ENCODE data around the gene NCK2.

Gene NCK2

DNA sequence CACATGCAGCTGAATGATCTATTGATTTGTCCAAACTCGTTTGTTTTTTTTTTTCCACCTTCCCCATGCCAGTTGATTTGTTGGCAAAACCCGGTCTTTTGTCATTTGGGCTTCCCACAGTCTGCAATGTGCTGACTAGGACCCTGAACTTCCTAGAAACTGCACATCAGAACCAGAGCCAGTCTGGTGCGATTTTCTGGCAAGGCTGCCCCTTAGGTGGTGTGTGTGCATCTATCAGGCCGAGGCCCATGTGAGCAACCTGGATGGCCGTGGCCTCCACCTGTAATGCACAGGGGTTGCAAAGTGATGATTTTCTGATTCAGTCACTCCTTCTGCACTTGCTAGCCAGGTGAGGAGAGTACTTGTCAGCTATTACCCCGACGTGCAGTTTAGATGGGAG lies 47.8 kb downstream of the NCK2 start:
- H3K4me1 Mint-ChIP-seq (ENCODE audit: low read depth): peaks cover 61% of the 10 kb centered on the region

GRCh38 chr2:105793196-105793975 lies 48.7 kb downstream of the NCK2 start:
- intact Hi-C loops (cut with micrococcal nuclease): no loop called here
- H3K4me3 Mint-ChIP-seq: no peak overlapping the region

More for the DNA sequence above, 47.8 kb downstream of the NCK2 start:
- intact Hi-C loops (cut with micrococcal nuclease): no loop called here
- Mint-ChIP-seq H3K36me3 (ENCODE audit: low read depth) (no peaks in the 10 kb centered on the region), H3K27ac (no peak overlapping the region), H3K9me3 (no peaks in the 10 kb centered on the region), H3K27me3 (no peaks in the 10 kb centered on the region), H3K4me3 (no peak overlapping the region)

GRCh38 chr2:105794926-105795574 lies 50.3 kb downstream of the NCK2 start:
- Mint-ChIP-seq H3K27me3 (no peaks in the 10 kb centered on the region), H3K4me3 (no peak overlapping the region), H3K27ac (no peak overlapping the region), H3K36me3 (ENCODE audit: low read depth) (no peaks in the 10 kb centered on the region), H3K9me3 (no peaks in the 10 kb centered on the region), H3K4me1 (ENCODE audit: low read depth) (peaks cover 62% of the 10 kb centered on the region)
- intact Hi-C loops (cut with micrococcal nuclease): no loop called here

More at GRCh38 chr2:105793196-105793975, 48.7 kb downstream of the NCK2 start:
- Mint-ChIP-seq H3K36me3 (ENCODE audit: low read depth) (no peaks in the 10 kb centered on the region), H3K4me1 (ENCODE audit: low read depth) (peaks cover 61% of the 10 kb centered on the region), H3K27ac (no peak overlapping the region), H3K9me3 (no peaks in the 10 kb centered on the region), H3K27me3 (no peaks in the 10 kb centered on the region)

- Mint-ChIP-seq H3K4me3 (no peak overlapping the region), H3K9me3 (no peaks in the 10 kb centered on the region), H3K27ac (peak overlapping the region; percentile 28), H3K27me3 (no peaks in the 10 kb centered on the region), H3K36me3 (ENCODE audit: low read depth) (no peaks in the 10 kb centered on the region), H3K4me1 (ENCODE audit: low read depth) (peaks cover 62% of the 10 kb centered on the region)
- intact Hi-C loops (cut with micrococcal nuclease): no loop called here
Observed at GRCh38 chr2:105795575-105795934, 50.8 kb downstream of the NCK2 start.

GRCh38 chr2:105796131-105796638 lies 51.5 kb downstream of the NCK2 start:
- Mint-ChIP-seq H3K4me3 (no peak overlapping the region), H3K27me3 (no peaks in the 10 kb centered on the region), H3K9me3 (no peaks in the 10 kb centered on the region), H3K4me1 (ENCODE audit: low read depth) (peaks cover 62% of the 10 kb centered on the region), H3K27ac (peak overlapping the region; percentile 28), H3K36me3 (ENCODE audit: low read depth) (no peaks in the 10 kb centered on the region)
- intact Hi-C loops (cut with micrococcal nuclease): no loop called here

DNA sequence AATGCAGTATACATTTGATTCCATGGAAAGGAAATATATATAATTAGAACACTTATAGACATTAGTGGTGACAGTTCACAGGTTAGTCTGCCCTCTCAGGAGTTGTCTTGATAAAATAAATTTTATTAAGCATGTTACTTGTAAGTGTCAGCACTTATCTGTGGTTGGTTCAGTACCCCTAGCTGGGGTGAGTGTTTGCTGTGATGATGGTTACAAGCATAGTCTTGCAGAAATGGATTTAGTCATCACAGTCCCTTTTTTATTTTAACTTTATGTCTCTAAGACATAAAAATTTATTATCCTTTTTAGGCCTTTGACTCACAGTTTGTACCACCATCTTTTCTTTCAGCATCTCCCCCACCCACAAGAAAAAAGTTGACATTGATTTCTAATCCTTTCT lies 52.1 kb downstream of the NCK2 start:
- H3K9me3 Mint-ChIP-seq: no peaks in the 10 kb centered on the region
- H3K36me3 Mint-ChIP-seq (ENCODE audit: low read depth): peaks cover 2% of the 10 kb centered on the region
- H3K4me1 Mint-ChIP-seq (ENCODE audit: low read depth): peaks cover 65% of the 10 kb centered on the region
- H3K27ac Mint-ChIP-seq: no peak overlapping the region
- intact Hi-C loops (cut with micrococcal nuclease): no loop called here
- no peak overlapping the region for H3K4me3 Mint-ChIP-seq
- H3K27me3 Mint-ChIP-seq: no peaks in the 10 kb centered on the region

DNA sequence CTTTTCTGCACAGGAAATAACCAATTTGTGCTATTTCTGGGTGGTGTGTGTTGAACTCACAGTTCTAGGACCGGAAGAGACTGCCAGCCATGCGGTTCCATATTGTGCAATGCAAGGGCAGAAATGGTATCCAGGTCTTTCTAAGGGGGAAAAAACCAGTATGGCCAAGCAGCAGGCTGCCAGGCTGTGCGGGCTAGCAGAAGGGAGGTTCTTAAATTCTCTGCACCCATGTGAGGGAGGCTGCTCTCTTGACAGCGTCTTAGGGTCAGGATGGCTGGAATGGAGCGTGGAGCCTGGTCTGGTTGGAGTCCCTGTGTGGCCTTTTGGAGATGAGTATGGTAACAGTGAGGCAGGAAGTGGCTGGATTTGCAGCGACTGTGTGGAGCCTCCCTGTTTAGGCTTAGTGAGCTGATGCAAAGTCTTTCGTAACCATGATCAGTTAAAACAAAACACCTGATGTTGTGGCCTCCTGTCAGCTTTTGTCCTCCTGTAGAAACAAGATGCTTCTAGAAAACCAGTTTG lies 52.6 kb downstream of the NCK2 start:
- Mint-ChIP-seq H3K9me3 (no peaks in the 10 kb centered on the region), H3K36me3 (ENCODE audit: low read depth) (peaks cover 7% of the 10 kb centered on the region), H3K27me3 (no peaks in the 10 kb centered on the region), H3K4me3 (no peak overlapping the region), H3K4me1 (ENCODE audit: low read depth) (peaks cover 69% of the 10 kb centered on the region), H3K27ac (no peak overlapping the region)
- intact Hi-C loops (cut with micrococcal nuclease): no loop called here

GRCh38 chr2:105798595-105798994 lies 53.9 kb downstream of the NCK2 start:
- H3K36me3 Mint-ChIP-seq (ENCODE audit: low read depth): peaks cover 8% of the 10 kb centered on the region

DNA sequence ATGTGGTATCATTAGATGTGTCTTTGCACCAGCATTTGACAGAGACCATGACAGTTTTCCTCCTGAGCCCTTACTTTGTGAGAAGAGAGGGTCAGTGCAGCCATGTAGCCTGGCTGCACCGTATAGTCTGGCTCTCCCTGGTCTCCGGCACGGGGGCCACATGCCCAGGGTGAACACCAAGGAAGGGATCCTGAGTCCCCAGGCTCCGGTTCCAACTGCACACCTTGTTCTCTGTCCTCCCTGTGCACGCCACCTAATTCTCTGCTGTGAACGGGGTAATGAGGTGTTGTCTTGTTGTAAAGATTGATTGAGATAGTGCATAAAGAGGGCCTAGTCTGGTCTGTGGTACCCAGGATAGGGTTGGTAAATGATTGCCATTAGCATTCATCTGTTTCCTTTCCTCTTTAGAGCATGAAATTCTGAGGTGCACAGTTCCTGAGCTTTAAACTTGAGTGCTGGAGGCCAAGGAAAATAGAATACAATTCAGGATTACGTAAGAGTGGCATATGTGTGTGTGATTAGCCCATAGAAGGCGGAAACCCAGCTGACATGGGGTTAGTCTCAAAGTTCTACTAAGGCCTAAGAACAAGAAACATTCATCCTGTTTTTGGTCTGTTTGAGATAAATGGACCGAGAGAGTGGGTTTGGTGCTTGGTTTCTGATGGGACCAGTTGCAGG lies 55.5 kb downstream of the NCK2 start:
- Mint-ChIP-seq H3K36me3 (ENCODE audit: low read depth) (peaks cover 8% of the 10 kb centered on the region), H3K27me3 (no peaks in the 10 kb centered on the region)

More at GRCh38 chr2:105798595-105798994, 53.9 kb downstream of the NCK2 start:
- intact Hi-C loops (cut with micrococcal nuclease): no loop called here
- H3K4me1 Mint-ChIP-seq (ENCODE audit: low read depth): peaks cover 72% of the 10 kb centered on the region
- H3K27me3 Mint-ChIP-seq: no peaks in the 10 kb centered on the region
- no peaks in the 10 kb centered on the region for H3K9me3 Mint-ChIP-seq
- no peak overlapping the region for H3K4me3 Mint-ChIP-seq
- no peak overlapping the region for H3K27ac Mint-ChIP-seq

GRCh38 chr2:105800953-105801635 lies 56.4 kb downstream of the NCK2 start:
- H3K27me3 Mint-ChIP-seq: no peaks in the 10 kb centered on the region
- peaks cover 70% of the 10 kb centered on the region for H3K4me1 Mint-ChIP-seq (ENCODE audit: low read depth)
- no peaks in the 10 kb centered on the region for H3K9me3 Mint-ChIP-seq
- H3K4me3 Mint-ChIP-seq: no peak overlapping the region
- peak overlapping the region; percentile 45 for H3K27ac Mint-ChIP-seq
- peaks cover 8% of the 10 kb centered on the region for H3K36me3 Mint-ChIP-seq (ENCODE audit: low read depth)
- intact Hi-C loops (cut with micrococcal nuclease): no loop called here

More for the DNA sequence above, 55.5 kb downstream of the NCK2 start:
- H3K4me1 Mint-ChIP-seq (ENCODE audit: low read depth): peaks cover 78% of the 10 kb centered on the region
- H3K27ac Mint-ChIP-seq: peak overlapping the region; percentile 45
- H3K4me3 Mint-ChIP-seq: no peak overlapping the region
- no peaks in the 10 kb centered on the region for H3K9me3 Mint-ChIP-seq
- intact Hi-C loops (cut with micrococcal nuclease): no loop called here

DNA sequence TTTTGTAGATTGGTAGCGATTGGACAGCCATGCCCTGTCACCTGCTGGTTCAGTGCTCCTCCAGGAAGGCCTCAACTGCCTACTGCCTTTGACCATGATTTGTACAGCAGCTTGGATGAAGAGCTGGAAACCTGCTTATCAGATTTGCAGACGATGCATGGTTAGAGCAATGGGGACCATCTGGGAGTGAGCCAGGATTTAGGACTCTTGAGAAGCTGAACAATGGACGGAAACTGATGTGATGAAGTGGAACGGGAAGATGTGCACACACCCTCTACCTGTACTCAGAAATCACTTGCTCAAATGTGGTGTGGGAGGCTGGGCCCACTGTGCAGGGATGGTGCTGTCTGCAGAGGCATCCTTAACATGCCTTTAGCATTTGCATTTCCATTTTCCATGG lies 57.2 kb downstream of the NCK2 start:
- peaks cover 8% of the 10 kb centered on the region for H3K36me3 Mint-ChIP-seq (ENCODE audit: low read depth)
- H3K9me3 Mint-ChIP-seq: no peaks in the 10 kb centered on the region
- no peaks in the 10 kb centered on the region for H3K27me3 Mint-ChIP-seq
- intact Hi-C loops (cut with micrococcal nuclease): no loop called here
- H3K27ac Mint-ChIP-seq: no peak overlapping the region
- no peak overlapping the region for H3K4me3 Mint-ChIP-seq
- peaks cover 64% of the 10 kb centered on the region for H3K4me1 Mint-ChIP-seq (ENCODE audit: low read depth)

- Mint-ChIP-seq H3K4me3 (no peak overlapping the region), H3K4me1 (ENCODE audit: low read depth) (peaks cover 58% of the 10 kb centered on the region), H3K27ac (no peak overlapping the region), H3K27me3 (no peaks in the 10 kb centered on the region), H3K36me3 (ENCODE audit: low read depth) (peaks cover 8% of the 10 kb centered on the region), H3K9me3 (no peaks in the 10 kb centered on the region)
- intact Hi-C loops (cut with micrococcal nuclease): no loop called here
Observed at GRCh38 chr2:105802587-105802986, 57.9 kb downstream of the NCK2 start.

DNA sequence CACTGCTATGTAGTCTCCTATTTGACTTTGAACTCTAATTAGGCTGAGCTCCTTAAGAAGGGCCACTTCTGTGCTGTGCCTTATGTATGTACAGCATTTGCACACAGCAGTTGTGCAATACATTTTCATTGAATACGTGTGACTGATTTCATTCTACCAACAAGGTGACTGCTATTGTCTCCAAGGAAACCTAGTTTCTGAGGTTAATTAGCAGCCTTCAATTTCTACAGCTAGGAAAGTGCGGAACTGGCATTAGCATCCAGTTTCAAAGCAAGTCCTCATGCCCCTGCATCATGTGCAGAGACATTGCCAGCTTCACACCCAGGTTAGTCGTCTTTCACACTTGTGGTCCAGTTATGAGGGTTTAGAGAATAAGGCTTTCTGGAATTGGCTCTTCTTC lies 58.6 kb downstream of the NCK2 start:
- intact Hi-C loops (cut with micrococcal nuclease): no loop called here
- H3K4me1 Mint-ChIP-seq (ENCODE audit: low read depth): peaks cover 51% of the 10 kb centered on the region
- H3K4me3 Mint-ChIP-seq: no peak overlapping the region
- H3K27ac Mint-ChIP-seq: no peak overlapping the region
- H3K36me3 Mint-ChIP-seq (ENCODE audit: low read depth): peaks cover 8% of the 10 kb centered on the region
- no peaks in the 10 kb centered on the region for H3K9me3 Mint-ChIP-seq
- H3K27me3 Mint-ChIP-seq: no peaks in the 10 kb centered on the region
